ENCODE measurements around the gene CCDC57.

The CCDC57 gene

DNA sequence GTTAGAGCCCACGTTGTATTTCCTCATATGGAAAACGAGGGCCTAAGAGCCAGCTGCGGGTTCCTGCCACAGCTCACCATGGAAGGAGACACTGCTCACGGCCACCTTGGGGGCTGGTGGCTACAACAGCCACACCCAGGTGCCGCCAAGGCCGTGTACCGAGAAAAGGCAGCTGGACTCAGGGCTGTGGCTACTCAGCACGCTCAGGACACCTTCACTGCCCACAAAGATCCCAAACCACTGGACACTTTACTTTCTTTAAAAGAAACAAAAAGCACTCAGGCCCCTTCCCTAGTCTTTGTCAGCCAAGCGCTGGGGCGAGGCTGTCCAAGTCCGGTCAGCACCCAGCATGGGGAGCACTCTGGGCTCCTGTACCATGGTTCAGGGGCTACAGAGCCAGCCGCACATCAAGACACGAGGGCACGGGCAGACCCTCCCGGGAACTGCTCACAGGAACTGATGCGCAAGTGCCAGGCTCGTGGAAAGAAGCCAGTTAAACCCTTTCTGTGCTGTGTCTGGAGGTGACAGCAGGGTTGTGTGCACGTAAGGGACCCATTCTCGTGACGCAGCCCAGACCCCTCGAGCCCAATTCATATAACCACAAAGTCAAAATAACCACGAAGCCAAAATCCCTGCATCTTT is 34.7 kb upstream of the CCDC57 start:
- TF ChIP-seq, protein P1, sequence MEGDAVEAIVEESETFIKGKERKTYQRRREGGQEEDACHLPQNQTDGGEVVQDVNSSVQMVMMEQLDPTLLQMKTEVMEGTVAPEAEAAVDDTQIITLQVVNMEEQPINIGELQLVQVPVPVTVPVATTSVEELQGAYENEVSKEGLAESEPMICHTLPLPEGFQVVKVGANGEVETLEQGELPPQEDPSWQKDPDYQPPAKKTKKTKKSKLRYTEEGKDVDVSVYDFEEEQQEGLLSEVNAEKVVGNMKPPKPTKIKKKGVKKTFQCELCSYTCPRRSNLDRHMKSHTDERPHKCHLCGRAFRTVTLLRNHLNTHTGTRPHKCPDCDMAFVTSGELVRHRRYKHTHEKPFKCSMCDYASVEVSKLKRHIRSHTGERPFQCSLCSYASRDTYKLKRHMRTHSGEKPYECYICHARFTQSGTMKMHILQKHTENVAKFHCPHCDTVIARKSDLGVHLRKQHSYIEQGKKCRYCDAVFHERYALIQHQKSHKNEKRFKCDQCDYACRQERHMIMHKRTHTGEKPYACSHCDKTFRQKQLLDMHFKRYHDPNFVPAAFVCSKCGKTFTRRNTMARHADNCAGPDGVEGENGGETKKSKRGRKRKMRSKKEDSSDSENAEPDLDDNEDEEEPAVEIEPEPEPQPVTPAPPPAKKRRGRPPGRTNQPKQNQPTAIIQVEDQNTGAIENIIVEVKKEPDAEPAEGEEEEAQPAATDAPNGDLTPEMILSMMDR (IDR thresholded peaks at IDR 0.05; ENCODE audit: low read depth, low read length) = no peak

DNA sequence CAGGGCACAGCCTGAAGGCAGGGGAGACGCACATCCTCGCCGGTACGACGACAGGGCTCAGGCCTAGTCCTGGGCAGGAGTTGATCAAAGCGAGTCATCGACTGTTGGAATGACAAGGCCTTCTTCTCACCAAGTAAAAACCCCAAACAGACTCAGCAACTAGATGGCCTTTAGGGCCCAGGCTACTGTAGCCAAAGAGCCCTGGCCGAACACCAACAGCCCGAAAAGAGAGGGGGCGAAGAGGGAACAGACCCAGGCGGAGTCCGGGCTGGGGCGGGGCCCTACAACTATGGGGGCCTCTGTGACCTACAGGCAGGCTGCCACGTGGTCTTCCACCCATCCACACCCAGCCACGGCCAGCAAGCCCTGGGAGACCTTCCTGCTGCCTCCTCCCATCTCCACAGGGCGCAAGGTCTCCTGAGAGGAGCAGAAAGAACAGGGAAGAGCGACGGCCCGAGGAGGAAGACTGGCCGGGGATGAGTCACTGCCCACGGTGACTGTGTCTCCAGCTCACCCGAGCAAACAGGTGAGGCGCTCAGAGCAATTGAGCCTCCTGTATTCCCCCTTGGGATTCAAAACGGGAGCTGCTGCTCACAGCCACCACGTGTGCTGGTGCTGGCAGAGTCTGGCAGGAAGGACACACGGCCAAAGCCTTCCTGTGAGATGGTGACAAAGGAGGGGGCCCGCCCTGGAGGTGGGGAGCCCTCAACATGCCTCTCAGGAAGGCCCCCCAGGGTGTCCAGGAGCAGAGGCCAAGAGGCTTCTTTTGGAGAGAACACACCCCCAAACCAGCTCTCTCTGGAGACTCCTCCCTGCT is 33.9 kb upstream of the CCDC57 start:
- TF ChIP-seq, protein P1 (IDR thresholded peaks at IDR 0.05; ENCODE audit: low read depth, low read length) = no peak

More for the DNA sequence above, 34.7 kb upstream of the CCDC57 start:
- H3K4me3 ChIP-seq (ENCODE audit: low read depth, low read length) = no peak overlapping the region

DNA sequence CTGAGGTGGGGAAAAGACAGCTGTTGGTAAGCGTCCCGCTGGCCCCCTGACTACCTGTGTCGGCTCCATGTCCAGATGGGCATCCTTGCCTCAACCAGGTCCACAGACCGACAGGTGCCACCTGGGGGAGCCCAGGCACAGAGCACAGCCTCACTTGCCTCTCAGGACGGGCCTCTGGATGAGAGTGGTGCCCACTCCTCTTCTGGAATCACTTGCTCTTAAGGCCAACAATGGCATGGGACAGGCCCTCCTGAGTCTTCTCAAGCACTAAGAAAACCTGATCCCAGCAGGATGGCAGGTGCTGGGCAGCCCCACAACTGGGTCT is 33.4 kb upstream of the CCDC57 start:
- TF ChIP-seq, protein P1 (IDR thresholded peaks at IDR 0.05; ENCODE audit: low read depth, low read length) = no peak
- H3K4me3 ChIP-seq (ENCODE audit: low read depth, low read length) = no peak overlapping the region

More for the DNA sequence above, 33.9 kb upstream of the CCDC57 start:
- H3K4me3 ChIP-seq (ENCODE audit: low read depth, low read length) = no peak overlapping the region

DNA sequence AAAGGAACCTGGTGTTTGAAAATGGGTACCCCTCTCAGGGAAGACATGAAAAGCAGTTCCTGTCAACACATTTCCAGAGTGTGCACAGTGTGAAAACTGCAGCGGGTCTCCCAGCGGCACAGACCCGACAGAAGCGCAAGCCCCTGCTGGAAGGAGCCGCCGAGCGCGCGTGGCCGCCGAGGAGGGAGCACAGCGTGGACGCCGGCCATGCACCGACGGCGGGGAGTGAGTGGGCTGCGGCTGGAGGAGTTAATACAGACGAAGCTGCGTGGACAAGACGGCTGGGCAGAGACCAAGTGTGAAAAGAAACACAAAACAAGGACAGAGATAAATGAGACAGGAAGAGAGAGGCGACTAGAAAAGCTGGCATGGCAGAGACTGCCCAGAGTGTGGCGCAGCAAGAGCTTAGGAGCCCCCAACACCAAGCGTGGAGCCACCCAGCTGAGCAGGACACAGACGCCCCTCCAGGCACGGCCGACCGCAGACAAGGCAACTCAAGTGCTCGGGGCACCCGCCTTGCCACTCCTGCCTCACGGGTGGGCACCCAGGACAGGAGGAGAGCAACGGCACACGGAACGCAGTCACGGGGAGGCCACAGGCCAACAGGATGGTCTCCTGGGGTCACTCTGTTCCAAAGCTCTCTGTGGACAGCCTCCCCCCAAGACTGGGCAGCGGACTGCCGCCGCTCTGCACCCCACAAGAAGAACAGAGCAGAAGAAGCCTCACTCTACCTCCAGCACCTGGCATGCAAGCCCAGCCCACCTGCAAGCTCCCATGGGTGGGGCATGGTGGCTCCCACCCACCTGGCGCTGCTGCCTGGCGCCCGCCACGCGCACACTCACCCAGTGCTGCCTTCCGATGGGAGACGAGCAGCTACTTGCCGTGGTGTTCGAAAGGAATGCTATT is 32.7 kb upstream of the CCDC57 start:
- TF ChIP-seq, protein P1 (IDR thresholded peaks at IDR 0.05; ENCODE audit: low read depth, low read length) = no peak
- H3K4me3 ChIP-seq (ENCODE audit: low read depth, low read length) = no peak overlapping the region

DNA sequence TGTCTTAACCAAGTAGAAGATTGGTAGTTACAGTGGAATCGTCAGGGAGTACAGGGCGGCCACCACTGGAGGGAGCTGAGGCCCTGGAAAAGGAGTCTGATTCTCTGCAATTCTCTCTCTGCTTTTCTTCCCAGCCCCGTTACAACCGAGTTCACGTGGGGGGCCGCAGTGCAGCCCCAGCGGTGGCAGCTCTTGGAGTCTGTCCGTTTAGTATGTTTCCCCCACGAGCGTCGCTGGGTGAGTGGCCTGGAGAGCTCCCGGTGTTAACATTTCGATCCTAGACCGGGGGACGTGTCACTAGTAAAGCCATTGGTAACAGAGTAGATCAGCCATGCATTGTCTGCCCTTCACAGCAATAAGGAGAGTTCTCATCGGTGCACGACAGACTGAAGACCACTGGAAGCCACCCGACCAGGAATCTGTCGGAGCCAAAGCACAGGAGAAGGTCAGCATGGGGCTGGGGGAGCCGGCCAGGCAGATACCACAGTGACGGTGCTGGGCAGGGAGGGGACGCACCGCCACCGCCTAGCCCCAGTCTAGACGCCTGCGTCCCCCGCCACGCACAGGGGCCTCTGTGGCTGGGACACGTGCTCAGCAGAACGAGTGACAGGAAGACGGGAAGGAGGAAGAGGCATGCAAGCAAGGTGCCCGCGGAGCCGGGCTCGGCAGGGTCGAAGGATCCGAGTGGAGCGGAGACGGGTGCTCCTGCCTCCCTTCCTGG is 31.9 kb upstream of the CCDC57 start:
- TF ChIP-seq, protein P1 (IDR thresholded peaks at IDR 0.05; ENCODE audit: low read depth, low read length) = 0 out of 2 replicates have a peak, but pooled peaks have one; percentile 18
- no peak overlapping the region for H3K4me3 ChIP-seq (ENCODE audit: low read depth, low read length)

DNA sequence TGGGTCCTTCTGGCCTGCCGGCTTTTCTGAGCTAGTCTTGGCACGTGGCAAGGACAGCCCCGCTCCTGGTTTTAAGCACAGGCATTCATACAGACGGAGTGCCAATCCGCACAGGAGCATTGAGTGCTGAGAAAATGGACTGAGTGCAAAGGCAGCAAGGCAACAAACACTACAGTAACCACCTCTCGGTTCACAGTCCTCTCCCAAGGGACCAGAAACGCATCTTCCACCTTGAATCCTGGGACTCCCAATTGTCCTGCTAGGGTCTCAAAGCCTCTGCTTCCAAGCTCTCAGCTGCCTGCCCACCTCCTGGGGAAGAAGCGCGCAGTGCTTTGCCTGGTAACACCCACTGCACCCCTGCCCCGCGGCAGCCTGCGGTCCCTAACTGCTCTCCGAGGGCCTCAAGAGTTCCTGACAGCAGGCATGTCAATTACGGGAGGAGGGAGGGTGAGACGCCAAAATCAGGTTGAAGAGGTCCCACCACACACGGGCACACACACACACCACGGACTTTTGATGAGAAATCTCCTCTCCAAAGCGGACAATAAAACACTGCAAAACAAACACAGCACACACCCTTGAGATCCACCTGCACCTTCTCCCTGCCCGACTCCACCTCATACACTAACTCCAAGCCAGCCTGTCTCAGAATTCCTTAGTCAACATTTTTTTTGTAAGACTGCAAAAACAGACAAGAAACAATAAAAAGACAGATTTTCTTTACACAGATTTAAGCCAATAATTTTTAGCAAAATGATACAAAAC is 31.2 kb upstream of the CCDC57 start:
- H3K4me3 ChIP-seq (ENCODE audit: low read depth, low read length) = no peak overlapping the region
- TF ChIP-seq, protein P1 (IDR thresholded peaks at IDR 0.05; ENCODE audit: low read depth, low read length) = no peak

All from WI38 (cell line).